Measurements from ENCODE around the gene IP6K3.

DNA sequence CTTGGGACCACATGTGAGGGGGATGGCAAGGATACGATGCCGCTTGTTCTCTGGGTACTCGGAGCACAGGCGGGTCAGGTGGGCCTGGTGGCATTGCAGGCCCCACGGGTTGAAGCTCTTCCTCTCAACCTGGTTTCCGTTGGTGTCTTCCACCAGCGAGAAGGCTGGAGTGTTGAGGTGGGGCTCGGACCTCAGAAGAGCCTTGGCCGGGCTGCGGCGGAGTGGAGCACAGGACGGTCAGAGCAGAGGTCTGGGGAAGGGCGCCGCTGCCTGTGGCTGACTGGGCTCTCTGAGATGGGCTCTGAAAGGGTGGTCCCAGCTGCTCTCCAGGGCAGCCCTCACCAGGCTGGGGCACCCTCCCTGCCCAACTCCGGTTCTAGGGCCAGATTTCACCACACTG is 20.0 kb downstream of the IP6K3 start:
- TF ChIP-seq, protein P1, sequence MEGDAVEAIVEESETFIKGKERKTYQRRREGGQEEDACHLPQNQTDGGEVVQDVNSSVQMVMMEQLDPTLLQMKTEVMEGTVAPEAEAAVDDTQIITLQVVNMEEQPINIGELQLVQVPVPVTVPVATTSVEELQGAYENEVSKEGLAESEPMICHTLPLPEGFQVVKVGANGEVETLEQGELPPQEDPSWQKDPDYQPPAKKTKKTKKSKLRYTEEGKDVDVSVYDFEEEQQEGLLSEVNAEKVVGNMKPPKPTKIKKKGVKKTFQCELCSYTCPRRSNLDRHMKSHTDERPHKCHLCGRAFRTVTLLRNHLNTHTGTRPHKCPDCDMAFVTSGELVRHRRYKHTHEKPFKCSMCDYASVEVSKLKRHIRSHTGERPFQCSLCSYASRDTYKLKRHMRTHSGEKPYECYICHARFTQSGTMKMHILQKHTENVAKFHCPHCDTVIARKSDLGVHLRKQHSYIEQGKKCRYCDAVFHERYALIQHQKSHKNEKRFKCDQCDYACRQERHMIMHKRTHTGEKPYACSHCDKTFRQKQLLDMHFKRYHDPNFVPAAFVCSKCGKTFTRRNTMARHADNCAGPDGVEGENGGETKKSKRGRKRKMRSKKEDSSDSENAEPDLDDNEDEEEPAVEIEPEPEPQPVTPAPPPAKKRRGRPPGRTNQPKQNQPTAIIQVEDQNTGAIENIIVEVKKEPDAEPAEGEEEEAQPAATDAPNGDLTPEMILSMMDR (IDR thresholded peaks at IDR 0.05): no peak
- no peak for TF ChIP-seq POLR2A (IDR thresholded peaks at IDR 0.05)

Data from adrenal gland (tissue), 5 donors.